Muscle of leg (tissue), 16 donors: ENCODE results near the gene SIMC1. TPM values are rescaled to one million over a fixed set of nuclear protein-coding genes. Genes with fewer than 3 reads are reported as not detected.
"Not testable (repeated sequence)": the region's sequence is repeated elsewhere in the genome, so short reads cannot be mapped to it uniquely, and the experiment has no call there.

ENCODE experiments used
- DNase-seq: peaks from one replicate; pipeline ENCODE4 v3.0.0; 2013
- H3K27ac ChIP-seq: one replicate; pipeline ENCODE4 v1.5.1; 2013; ENCODE audit warnings: mild to moderate bottlenecking, low read length, control low read depth
- H3K27me3 ChIP-seq: one replicate; pipeline ENCODE4 v1.6.1; 2013; ENCODE audit warnings: low read length; ENCODE audit not compliant: control insufficient read depth, insufficient read depth
- H3K36me3 ChIP-seq: one replicate; pipeline ENCODE4 v1.6.1; 2013; ENCODE audit warnings: low read length; ENCODE audit not compliant: control insufficient read depth, insufficient read depth
- H3K4me1 ChIP-seq: one replicate; pipeline ENCODE4 v1.6.1; 2013; ENCODE audit warnings: low read length; ENCODE audit not compliant: control insufficient read depth, insufficient read depth
- H3K4me3 ChIP-seq: one replicate; pipeline ENCODE4 v1.5.1; 2013; ENCODE audit warnings: low read length, control low read depth
- H3K9me3 ChIP-seq: replicated peaks from 2 replicates; pipeline ENCODE4 v1.6.1; 2013; ENCODE audit warnings: low read depth, low read length; ENCODE audit not compliant: control insufficient read depth
- WGBS: methylation state at CpG from one replicate; pipeline ENCODE4 v1.1.5; 2013; ENCODE audit warnings: missing lambda C conversion rate; ENCODE audit not compliant: insufficient coverage; 5-methylcytosine and 5-hydroxymethylcytosine counted together
- long read RNA-seq, 11 donors: transcript quantifications; one replicate each; lab custom pipeline, GENCODE V29; 2026
- polyA plus RNA-seq, 8 donors: library from polyadenylated mRNA; unstranded; fragments of 120-200 nt; gene quantifications; one replicate each; pipeline versions ENCODE4 v1.2.1 to v1.2.3, GENCODE V29; 2013; ENCODE audit warnings: inconsistent platforms in 1 of 8, low replicate concordance in 1 of 8; ENCODE audit not compliant: insufficient read length in 8 of 8, insufficient read depth in 1 of 8
- total RNA-seq: library from RNA; stranded (reverse); fragments of 120-200 nt; gene quantifications from one replicate; pipeline ENCODE4 v1.2.4, GENCODE V29; 2013

The SIMC1 gene
- 11.8 TPM for total RNA-seq
- polyA plus RNA-seq = 10 to 100 TPM; 12.7 to 20.9 (median 14.4) TPM
- long read RNA-seq, donor 1, partial matches to known transcripts = 0 of 8 reads
- long read RNA-seq, donor 1, other reads (novel, unspliced or antisense) = 7 of 8 reads
- long read RNA-seq, donor 2 = 0 reads
- long read RNA-seq, donor 3, partial matches to known transcripts = 8 of 9 reads
- long read RNA-seq, donor 3, other reads (novel, unspliced or antisense) = 0 of 9 reads
- long read RNA-seq, donor 4, partial matches to known transcripts = 0 of 1 reads
- long read RNA-seq, donor 4, other reads (novel, unspliced or antisense) = 0 of 1 reads
- long read RNA-seq, donor 5, partial matches to known transcripts = 7 of 9 reads
- long read RNA-seq, donor 5, other reads (novel, unspliced or antisense) = 0 of 9 reads
- long read RNA-seq, donor 6, partial matches to known transcripts = 12 of 12 reads
- long read RNA-seq, donor 6, other reads (novel, unspliced or antisense) = 0 of 12 reads
- long read RNA-seq, donor 7, partial matches to known transcripts = 5 of 6 reads
- long read RNA-seq, donor 7, other reads (novel, unspliced or antisense) = 0 of 6 reads
- long read RNA-seq, donor 8, partial matches to known transcripts = 0 of 1 reads
- long read RNA-seq, donor 8, other reads (novel, unspliced or antisense) = 0 of 1 reads
- long read RNA-seq, donor 9, partial matches to known transcripts = 14 of 14 reads
- long read RNA-seq, donor 9, other reads (novel, unspliced or antisense) = 0 of 14 reads
- long read RNA-seq, donor 10, partial matches to known transcripts = 0 of 1 reads
- long read RNA-seq, donor 10, other reads (novel, unspliced or antisense) = 0 of 1 reads
- long read RNA-seq, donor 11, partial matches to known transcripts = 12 of 12 reads
- long read RNA-seq, donor 11, other reads (novel, unspliced or antisense) = 0 of 12 reads

DNA sequence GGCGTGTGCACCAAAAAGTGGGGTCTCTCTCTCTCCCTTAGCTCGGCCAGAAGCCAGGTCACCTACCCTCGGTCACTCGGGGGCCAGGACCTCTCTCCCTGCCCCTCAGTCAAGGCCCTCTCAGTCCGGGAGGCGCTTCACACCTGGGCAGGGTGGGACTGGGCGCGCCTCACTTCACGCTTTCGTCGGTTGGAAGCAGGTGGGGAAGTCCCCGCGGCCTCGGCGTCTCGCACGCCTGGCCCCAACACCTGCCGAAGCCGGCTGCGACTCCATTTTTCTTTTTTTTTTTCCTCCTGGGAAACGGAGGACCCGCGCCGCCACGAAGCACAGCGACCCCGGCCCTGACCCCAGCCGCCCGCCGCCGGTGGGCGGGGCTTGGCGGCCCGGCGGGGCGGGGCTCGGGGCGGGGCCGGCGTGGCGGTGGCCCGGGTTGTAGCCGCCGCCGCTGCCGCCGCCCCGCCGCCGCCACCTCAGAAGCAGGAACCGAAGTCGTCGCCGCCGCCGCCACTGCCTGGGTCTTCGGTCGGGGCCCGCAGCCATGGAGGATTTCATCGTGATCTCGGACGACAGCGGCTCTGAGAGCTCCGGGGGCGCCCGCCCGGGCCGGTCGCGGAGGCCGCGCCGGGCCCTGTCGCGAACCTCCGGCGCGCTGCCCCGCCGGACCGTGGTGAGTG is at the start of gene SIMC1:
SIMC1 (plus strand) TSS at position 454 of the 674 bp plus-strand sequence; CDS start at position 539, 85 bp downstream.
- 0% methylated on average over 5 of the region's 81 CpGs for WGBS
- not testable (repeated sequence) for H3K27me3 ChIP-seq, H3K27ac ChIP-seq, H3K36me3 ChIP-seq, H3K4me1 ChIP-seq, H3K9me3 ChIP-seq
- H3K4me3 ChIP-seq = peak within 1 kb of the TSS; percentile 30
- peak; percentile 12 for DNase-seq

DNA sequence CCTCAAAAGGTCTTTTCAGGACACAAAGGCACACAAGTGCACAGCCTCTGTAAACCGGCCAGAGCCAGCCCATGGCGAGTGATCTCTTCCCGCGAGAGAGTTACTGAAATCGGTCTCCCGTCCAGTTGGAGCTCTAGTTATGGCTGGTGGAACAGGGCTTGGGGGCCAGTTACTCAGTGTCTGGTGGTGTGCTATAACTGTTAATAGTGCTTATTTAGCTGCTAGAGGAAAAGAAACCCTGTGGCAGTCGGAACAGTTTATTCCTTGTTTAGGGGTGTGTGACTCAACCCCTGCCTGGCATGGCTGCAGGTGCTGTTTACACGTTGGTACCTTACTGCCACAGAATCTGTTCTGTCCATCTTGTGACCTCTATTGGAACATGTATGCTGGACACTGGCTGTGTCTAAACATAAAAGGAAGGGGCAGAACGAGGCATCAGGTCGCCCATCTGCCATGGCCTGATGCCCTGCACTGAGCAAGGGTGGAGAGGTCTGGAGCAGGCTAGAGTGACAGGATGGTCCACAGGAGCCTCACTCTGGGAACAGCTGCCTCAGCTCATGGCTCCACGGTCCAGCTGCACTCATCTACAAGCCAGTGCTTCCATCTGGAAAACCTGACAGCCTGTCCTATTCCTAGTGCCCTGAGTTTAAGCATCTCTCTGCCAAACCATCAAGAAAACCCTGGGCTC is 49.6 kb upstream of the SIMC1 start:
- WGBS = 73% methylated on average over 11 of the region's 11 CpGs
- no peak for DNase-seq
- Histone ChIP-seq H3K9me3 (no peaks in the 10 kb centered on the region), H3K36me3 (no peaks in the 10 kb centered on the region), H3K27me3 (peaks cover 4% of the 10 kb centered on the region), H3K4me1 (no peaks in the 10 kb centered on the region), H3K4me3 (no peak overlapping the region), H3K27ac (no peak overlapping the region)

DNA sequence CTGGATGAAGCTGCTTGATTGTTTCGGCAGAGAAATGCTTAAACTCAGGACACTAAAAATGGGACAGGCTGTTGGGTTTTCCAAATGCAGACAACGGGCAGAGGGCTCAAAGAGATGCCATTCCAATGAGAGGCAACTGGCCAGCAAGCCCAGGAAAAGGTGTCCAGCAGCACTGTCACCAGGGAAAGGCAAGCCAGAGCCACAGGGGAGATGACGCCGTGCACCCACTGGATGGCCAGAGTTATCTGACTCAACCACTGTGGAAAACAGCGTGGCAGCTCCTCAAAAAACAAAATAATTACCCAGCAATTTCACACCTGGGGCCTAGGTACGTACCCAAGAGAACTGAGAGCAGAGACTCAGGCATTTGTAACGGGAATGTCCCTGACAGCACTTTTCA is 48.4 kb upstream of the SIMC1 start:
- peaks cover 11% of the 10 kb centered on the region for H3K27me3 ChIP-seq
- WGBS = 82% methylated on average over 6 of the region's 7 CpGs
- no peaks in the 10 kb centered on the region for H3K9me3 ChIP-seq

DNA sequence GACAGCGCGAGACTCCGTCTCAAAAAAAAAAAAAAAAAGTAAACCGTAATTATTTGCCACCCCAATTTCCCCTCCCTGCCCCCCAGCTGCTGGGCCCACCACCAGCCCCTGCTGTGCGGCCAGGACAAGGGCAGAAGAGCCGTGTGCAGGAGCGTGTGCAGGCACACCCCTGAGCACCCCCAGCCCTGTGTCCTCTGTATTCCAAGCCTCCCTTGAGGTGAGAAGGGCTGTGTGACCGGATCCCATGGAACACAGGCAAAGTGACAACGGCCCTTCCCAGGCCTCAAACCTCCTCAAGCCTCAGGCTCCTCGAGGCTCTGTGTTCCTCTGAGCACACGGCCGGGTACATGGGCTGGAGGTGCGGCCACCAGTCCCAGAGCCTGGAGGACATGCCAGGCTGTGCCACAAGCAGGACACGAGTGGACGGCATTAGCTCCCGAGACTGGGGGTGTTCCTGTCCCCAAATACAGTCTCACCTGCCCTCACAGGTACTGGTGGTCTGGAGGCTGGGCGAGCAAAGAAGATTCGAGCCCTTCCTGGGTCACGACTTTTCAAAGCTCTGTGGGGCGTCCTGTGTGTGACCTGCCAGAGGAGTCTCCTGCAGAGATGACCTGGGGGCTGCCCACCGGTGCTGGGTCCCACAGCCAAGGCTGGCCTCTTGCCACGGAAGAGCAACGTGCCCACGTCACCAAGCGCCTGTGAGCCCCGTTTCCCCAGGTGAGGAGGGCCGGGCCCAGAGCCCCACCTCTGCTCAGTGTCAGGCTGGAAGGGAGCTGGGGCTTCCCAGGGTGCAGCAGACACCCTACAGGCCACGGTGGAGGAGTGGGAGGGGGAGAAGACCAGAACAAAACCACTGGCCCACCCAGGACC is 47.1 kb upstream of the SIMC1 start:
- H3K4me1 ChIP-seq = no peaks in the 10 kb centered on the region
- H3K4me3 ChIP-seq = no peak overlapping the region
- H3K9me3 ChIP-seq = no peaks in the 10 kb centered on the region
- no peaks in the 10 kb centered on the region for H3K36me3 ChIP-seq
- H3K27me3 ChIP-seq = peaks cover 15% of the 10 kb centered on the region
- WGBS = 82% methylated on average over 16 of the region's 28 CpGs
- no peak for DNase-seq
- H3K27ac ChIP-seq = no peak overlapping the region

More for the DNA sequence above, 48.4 kb upstream of the SIMC1 start:
- H3K4me3 ChIP-seq = no peak overlapping the region
- no peak overlapping the region for H3K27ac ChIP-seq
- no peaks in the 10 kb centered on the region for H3K36me3 ChIP-seq
- no peak for DNase-seq
- no peaks in the 10 kb centered on the region for H3K4me1 ChIP-seq

DNA sequence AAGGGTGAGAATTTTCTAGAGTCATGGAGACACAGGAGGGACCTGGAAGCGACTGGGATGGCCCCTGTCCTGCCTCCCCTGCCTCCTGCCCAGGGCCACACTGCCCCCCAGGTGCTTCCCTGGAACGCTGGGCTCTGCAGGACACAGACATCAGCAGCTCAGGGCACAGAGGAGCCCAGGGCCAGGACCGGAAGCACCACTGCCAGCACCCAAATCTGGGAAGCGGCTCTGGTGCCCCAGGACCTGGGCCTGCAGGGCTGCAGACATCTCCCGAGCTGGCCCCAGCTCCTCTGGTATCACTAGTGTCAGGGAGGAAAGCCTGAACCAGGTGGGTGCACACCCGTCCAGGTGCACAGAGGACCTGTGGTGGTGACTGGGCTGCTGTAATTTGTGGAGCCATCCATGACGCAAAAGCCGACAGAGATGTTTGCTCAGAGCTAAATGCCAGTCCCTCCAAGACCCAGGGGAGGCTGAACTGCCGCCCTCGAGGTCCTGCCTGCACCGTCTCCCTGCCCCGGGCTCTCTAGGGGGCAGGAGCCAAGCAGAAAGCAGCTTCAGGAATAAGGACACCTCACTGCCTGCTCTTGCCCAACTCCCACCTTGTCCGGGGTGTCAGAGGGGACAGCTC is 46.0 kb upstream of the SIMC1 start:
- 68% methylated on average over 12 of the region's 13 CpGs for WGBS
- no peak overlapping the region for H3K27ac ChIP-seq
- no peaks in the 10 kb centered on the region for H3K4me1 ChIP-seq
- no peak for DNase-seq
- H3K27me3 ChIP-seq = peaks cover 15% of the 10 kb centered on the region
- no peak overlapping the region for H3K4me3 ChIP-seq
- H3K9me3 ChIP-seq = no peaks in the 10 kb centered on the region
- no peaks in the 10 kb centered on the region for H3K36me3 ChIP-seq

DNA sequence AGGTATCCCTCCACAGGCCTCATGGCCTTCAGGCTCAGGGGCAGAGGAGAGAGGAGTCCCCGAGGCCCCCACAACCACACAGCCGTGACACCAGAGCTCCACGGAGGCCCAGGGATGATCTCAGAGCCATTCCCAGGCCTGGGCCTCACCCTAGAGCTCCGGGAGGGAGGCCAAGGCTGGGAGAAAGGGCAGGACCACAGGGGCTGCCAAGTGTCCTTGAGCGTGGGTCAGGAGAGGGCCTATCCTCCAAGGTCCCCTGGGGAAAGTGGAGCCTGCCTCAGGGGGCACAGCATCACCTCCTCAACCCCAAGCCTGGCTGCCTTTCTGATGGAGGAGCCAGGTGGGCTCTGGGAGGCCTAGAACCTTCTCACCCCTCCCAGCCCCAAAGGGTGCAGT is 45.5 kb upstream of the SIMC1 start:
- H3K4me3 ChIP-seq, H3K36me3 ChIP-seq, DNase-seq, H3K9me3 ChIP-seq, H3K27ac ChIP-seq, H3K4me1 ChIP-seq: not testable (repeated sequence)
- WGBS = 57% methylated on average over 1 of the region's 5 CpGs
- H3K27me3 ChIP-seq = peaks cover 19% of the 10 kb centered on the region

DNA sequence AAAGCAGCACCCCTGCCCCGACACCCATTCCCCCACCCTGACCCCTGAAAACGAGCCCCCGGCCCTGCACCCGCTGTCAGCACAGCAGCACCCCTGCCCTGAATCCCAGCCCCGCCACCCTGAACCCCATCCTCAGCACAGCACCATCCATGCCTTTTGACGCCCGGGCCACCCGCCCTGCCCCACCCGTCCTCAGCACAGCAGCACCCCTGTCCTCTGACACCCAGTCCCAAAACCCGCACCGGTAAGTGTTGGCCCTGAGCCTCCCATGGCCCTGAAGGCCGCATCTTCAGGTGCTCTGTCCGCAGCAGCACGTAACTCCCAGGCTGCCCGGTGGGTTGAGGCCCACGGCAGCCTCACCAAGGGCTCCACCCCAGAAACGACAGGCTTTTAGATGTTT is 44.6 kb upstream of the SIMC1 start:
- 81% methylated on average over 11 of the region's 17 CpGs for WGBS
- not testable (repeated sequence) for H3K9me3 ChIP-seq, DNase-seq, H3K27ac ChIP-seq, H3K36me3 ChIP-seq, H3K4me1 ChIP-seq, H3K4me3 ChIP-seq
- peaks cover 23% of the 10 kb centered on the region for H3K27me3 ChIP-seq

DNA sequence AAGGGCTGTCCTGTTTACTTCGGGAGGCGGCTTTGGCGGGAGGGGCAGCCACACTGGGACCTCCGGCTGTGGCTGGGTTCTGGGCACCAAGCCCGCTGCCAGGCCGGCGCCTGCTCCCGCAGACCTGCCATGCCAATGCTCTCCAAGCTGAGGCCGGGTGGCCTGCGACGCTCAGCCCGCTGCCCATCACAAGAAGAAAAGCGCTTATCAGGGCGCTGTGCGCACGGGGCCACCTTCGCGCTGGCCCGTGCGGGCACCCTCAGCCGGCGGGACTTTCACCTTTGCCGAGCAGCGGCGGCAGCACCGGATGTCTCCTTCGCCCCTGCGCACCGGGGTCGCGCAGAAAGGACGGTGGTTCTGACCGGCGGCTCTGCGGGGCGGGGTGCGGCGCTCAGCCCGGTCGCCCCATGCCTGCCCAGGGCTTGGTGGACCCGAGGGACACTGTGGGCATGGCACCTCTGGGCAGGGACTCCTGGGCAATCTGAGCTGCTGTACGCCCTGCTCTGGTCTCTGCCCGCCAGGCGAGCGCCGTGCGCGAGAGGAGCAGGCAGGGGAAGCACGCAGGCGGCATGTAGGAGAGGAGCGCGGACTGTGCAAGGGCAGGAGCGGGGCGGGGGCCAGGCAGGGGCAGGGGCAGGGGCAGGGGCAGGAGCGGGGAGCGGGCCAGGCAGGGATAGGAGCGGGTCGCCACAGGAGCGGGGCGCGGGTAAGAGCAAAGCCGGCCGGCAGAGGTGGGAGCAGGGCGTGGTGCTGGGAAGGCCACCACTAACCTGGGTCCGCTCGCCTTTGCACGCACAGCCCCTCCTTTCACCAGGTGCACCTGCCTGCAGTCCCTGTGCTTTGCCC is 43.8 kb upstream of the SIMC1 start:
- H3K27me3 ChIP-seq = peaks cover 31% of the 10 kb centered on the region
- H3K9me3 ChIP-seq, DNase-seq, H3K4me1 ChIP-seq, H3K4me3 ChIP-seq, H3K27ac ChIP-seq, H3K36me3 ChIP-seq: not testable (repeated sequence)
- 3% methylated on average over 14 of the region's 67 CpGs for WGBS
